ENCODE results near the gene SLC27A2.
A peak's percentile ranks its signal among the peaks of the same experiment; 100 is the strongest.

SLC27A2 gene

DNA sequence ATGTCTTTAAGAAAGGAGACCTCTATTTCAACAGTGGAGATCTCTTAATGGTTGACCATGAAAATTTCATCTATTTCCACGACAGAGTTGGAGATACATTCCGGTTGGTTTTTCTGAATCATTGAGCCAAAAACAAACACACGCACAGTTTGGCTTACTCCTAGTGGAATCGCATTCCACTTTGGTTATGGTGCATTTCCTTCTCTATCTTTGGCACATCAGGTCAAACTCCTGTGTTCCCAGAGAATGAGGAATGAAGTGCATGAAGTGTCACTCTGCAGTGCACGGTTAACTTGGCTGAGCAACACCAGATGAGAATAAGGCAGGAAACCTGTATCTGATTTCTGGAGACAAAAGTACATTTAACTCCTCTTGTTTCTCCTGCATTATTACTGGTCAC, 45.1 kb downstream of the SLC27A2 start:
- Mint-ChIP-seq H3K9me3 (no peaks in the 10 kb centered on the region), H3K36me3 (ENCODE audit: low read depth) (no peaks in the 10 kb centered on the region), H3K4me1 (ENCODE audit: low read depth) (no peaks in the 10 kb centered on the region), H3K27me3 (no peaks in the 10 kb centered on the region), H3K27ac (no peak overlapping the region), H3K4me3 (no peak overlapping the region)
- intact Hi-C loops (cut with micrococcal nuclease): no loop called here

DNA sequence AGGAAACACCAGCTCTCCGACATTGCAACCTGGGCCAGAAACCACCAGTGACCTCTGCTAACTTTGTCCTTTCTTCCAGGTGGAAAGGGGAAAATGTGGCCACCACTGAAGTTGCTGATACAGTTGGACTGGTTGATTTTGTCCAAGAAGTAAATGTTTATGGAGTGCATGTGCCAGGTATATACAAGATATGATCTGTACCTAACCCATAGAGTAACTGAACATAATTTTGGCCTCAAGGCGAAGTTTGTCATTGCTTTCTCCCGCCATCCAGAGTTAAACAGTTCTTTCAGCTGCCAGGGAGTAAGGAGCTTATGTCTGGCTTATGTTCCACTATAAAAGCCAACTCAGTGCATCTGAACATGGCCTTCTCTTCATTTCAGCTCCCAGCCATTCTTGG, 46.9 kb downstream of the SLC27A2 start:
- no peaks in the 10 kb centered on the region for H3K27me3 Mint-ChIP-seq
- no peaks in the 10 kb centered on the region for H3K36me3 Mint-ChIP-seq (ENCODE audit: low read depth)
- intact Hi-C loops (cut with micrococcal nuclease): no loop called here
- no peak overlapping the region for H3K27ac Mint-ChIP-seq
- no peak overlapping the region for H3K4me3 Mint-ChIP-seq
- H3K4me1 Mint-ChIP-seq (ENCODE audit: low read depth): no peaks in the 10 kb centered on the region
- H3K9me3 Mint-ChIP-seq: no peaks in the 10 kb centered on the region

DNA sequence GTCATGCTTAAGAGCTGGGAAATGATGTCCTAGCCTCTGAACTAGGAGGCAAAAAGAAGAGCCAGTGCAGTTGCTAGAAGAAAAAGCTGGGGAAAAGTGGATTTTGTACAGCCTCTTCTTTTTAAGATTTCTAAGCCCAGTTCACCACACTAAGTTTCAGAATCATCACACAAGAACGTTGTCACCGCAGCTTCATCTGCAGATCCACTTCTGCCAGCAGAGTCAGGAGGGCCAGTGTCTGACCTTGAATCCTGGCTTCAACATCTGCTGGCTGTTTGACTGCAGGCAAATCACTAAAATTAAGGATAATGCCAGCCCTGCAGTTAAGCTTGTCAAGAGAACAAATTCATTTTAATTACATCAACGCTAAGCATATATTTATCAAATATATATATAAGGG, 47.3 kb downstream of the SLC27A2 start:
- no peaks in the 10 kb centered on the region for H3K36me3 Mint-ChIP-seq (ENCODE audit: low read depth)

DNA sequence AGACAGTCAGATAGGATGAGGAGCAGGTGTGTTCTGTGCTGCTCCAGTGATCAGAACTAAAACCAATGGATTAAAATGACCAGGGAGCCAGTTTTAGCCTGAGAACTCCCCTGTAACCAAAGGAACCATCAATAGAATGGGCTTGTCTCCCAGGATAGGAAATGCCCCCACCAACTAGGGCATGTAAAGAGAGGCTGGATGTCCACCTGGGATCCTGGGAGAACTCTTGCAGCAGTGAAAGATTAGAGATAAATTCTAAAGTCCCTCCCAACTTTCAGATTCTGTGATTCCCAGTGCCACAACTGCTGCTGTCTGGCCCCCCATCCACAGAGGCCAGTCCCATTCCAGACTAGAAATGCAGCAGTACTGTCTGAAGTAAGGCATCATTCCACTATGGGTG, 49.8 kb downstream of the SLC27A2 start:
- Mint-ChIP-seq H3K36me3 (ENCODE audit: low read depth) (no peaks in the 10 kb centered on the region), H3K4me3 (no peak overlapping the region), H3K9me3 (no peaks in the 10 kb centered on the region), H3K27me3 (no peaks in the 10 kb centered on the region), H3K27ac (no peak overlapping the region), H3K4me1 (ENCODE audit: low read depth) (no peaks in the 10 kb centered on the region)
- intact Hi-C loops (cut with micrococcal nuclease): no loop called here

More for the DNA sequence above, 47.3 kb downstream of the SLC27A2 start:
- Mint-ChIP-seq H3K9me3 (no peaks in the 10 kb centered on the region), H3K4me1 (ENCODE audit: low read depth) (no peaks in the 10 kb centered on the region), H3K4me3 (no peak overlapping the region), H3K27ac (no peak overlapping the region), H3K27me3 (no peaks in the 10 kb centered on the region)
- intact Hi-C loops (cut with micrococcal nuclease): no loop called here

DNA sequence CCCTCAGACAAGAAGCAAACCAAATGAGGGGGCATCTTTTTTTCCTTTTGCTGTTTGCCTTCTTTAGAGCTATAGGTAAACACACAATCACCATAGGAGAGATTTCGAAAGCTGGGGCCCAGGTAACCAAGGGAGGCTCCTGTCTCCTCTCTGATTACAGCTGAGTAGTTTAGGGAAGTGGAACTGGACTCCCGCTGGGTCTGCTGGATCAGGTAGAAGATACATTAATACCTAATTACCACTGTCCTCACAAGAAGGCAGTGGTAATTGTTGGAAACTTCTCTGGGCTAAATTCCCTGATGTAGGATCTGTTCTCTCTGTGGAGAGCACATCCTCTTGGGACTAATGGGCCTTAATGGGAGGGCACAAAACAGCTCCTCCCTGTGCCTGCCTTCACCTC, 50.8 kb downstream of the SLC27A2 start:
- intact Hi-C loops (cut with micrococcal nuclease): no loop called here
- Mint-ChIP-seq H3K9me3 (no peaks in the 10 kb centered on the region), H3K27me3 (no peaks in the 10 kb centered on the region), H3K4me3 (no peak overlapping the region), H3K36me3 (ENCODE audit: low read depth) (no peaks in the 10 kb centered on the region), H3K27ac (no peak overlapping the region), H3K4me1 (ENCODE audit: low read depth) (no peaks in the 10 kb centered on the region)

DNA sequence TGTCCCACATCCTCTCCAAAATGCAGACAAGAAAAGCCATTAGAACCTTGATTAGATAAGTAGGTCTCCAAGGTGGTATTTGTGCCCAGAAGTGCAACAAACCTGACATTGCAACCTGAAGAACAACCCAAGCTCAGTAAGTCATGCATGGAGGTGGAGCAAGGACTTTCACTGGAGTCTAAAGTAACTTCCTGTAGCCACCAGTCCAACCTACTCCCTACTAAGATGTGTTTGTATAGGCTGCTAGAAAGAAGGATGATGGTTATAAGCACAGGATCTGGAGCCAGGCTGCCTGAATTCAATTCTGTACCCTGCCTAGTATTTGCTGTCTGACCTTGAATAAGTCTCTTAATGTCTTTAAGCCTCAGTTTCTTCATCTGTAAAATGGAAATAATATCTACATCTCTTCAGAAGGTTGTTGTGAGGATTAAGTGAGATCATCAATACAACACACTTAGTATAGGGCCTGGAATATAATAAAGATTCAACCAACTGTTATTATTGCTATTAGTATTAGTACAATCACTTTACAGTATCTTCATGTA, 51.3 kb downstream of the SLC27A2 start:
- Mint-ChIP-seq H3K4me1 (ENCODE audit: low read depth) (no peaks in the 10 kb centered on the region), H3K27ac (no peak overlapping the region), H3K27me3 (no peaks in the 10 kb centered on the region), H3K9me3 (no peaks in the 10 kb centered on the region), H3K36me3 (ENCODE audit: low read depth) (no peaks in the 10 kb centered on the region), H3K4me3 (no peak overlapping the region)
- intact Hi-C loops (cut with micrococcal nuclease): no loop called here

DNA sequence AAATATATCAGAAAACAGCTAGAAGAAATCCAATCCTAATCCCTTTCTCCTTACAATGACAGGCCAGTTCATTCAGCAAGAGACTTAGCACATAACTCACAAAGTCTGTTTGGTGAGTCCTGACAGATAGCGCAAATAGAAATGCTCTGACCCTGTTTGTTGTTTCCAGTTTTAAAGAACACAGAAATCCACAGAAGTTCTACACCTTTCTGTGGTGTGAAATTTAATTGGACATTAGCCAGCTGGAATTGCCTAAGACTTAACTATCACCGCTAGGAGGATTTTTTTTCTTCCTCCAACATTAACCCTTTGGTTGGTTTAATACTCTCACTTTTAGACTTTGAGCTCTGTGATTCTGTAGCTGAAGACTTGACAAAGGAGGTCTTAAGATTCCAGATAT, 52.8 kb downstream of the SLC27A2 start:
- H3K4me3 Mint-ChIP-seq: no peak overlapping the region

DNA sequence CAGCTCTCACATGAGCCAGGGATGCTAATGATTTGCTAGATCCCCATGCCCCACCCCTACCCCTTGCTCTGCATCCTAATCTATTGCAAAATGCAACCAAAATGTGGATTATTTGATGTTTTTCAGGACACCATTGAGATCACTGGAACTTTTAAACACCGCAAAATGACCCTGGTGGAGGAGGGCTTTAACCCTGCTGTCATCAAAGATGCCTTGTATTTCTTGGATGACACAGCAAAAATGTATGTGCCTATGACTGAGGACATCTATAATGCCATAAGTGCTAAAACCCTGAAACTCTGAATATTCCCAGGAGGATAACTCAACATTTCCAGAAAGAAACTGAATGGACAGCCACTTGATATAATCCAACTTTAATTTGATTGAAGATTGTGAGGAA, 53.8 kb downstream of the SLC27A2 start:
- no peak overlapping the region for H3K4me3 Mint-ChIP-seq
- intact Hi-C loops (cut with micrococcal nuclease): no loop called here
- no peaks in the 10 kb centered on the region for H3K9me3 Mint-ChIP-seq
- no peak overlapping the region for H3K27ac Mint-ChIP-seq
- H3K36me3 Mint-ChIP-seq (ENCODE audit: low read depth): no peaks in the 10 kb centered on the region
- H3K27me3 Mint-ChIP-seq: no peaks in the 10 kb centered on the region
- no peaks in the 10 kb centered on the region for H3K4me1 Mint-ChIP-seq (ENCODE audit: low read depth)

More for the DNA sequence above, 52.8 kb downstream of the SLC27A2 start:
- H3K4me1 Mint-ChIP-seq (ENCODE audit: low read depth): no peaks in the 10 kb centered on the region
- no peaks in the 10 kb centered on the region for H3K36me3 Mint-ChIP-seq (ENCODE audit: low read depth)
- no peaks in the 10 kb centered on the region for H3K9me3 Mint-ChIP-seq
- intact Hi-C loops (cut with micrococcal nuclease): no loop called here
- H3K27me3 Mint-ChIP-seq: no peaks in the 10 kb centered on the region
- no peak overlapping the region for H3K27ac Mint-ChIP-seq

DNA sequence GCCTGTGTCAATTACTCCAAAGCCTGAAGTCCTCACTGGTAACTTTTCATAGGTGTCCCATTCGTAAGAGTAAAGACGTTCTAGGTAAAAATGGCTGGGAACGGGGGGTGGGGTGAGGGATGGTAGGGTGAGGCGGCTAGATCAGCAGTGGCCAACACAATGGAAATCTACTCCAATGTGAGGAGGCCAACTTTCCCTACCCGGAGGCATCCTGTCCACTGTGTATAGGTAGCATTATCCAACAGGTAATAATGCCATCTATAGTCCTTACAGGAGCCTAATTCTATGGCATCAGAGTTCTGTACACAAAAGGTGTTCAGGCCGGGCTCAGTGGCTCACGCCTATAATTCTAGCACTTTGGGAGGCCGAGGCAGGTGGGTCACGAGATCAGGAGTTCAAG, 54.4 kb downstream of the SLC27A2 start:
- Mint-ChIP-seq H3K36me3 (ENCODE audit: low read depth) (no peaks in the 10 kb centered on the region), H3K4me3 (no peak overlapping the region), H3K27me3 (no peaks in the 10 kb centered on the region), H3K4me1 (ENCODE audit: low read depth) (no peaks in the 10 kb centered on the region), H3K9me3 (no peaks in the 10 kb centered on the region), H3K27ac (no peak overlapping the region)
- intact Hi-C loops (cut with micrococcal nuclease): no loop called here

DNA sequence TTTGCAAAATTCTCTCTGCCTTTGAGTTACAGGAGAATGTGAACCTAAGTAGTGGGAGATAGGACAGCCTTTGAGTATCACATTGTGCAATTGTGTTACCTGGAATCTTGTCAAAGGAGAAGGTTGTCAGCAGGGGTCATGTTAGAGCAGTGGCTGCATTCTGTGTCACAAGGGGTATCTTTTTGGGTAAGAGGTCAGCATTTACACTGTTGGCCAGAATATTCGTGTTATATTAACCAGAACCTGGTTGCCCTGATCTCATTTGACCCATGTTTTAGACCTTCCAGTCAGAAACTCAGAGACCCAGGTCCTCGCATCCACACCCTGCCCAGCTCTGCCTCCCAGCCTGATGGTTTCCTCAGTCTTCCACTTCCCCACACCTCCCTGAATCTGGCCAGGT, 56.3 kb downstream of the SLC27A2 start:
- H3K27me3 Mint-ChIP-seq: no peaks in the 10 kb centered on the region
- no peak overlapping the region for H3K27ac Mint-ChIP-seq
- H3K4me3 Mint-ChIP-seq: no peak overlapping the region
- H3K36me3 Mint-ChIP-seq (ENCODE audit: low read depth): no peaks in the 10 kb centered on the region
- H3K9me3 Mint-ChIP-seq: no peaks in the 10 kb centered on the region
- no peaks in the 10 kb centered on the region for H3K4me1 Mint-ChIP-seq (ENCODE audit: low read depth)
- intact Hi-C loops (cut with micrococcal nuclease): no loop called here

DNA sequence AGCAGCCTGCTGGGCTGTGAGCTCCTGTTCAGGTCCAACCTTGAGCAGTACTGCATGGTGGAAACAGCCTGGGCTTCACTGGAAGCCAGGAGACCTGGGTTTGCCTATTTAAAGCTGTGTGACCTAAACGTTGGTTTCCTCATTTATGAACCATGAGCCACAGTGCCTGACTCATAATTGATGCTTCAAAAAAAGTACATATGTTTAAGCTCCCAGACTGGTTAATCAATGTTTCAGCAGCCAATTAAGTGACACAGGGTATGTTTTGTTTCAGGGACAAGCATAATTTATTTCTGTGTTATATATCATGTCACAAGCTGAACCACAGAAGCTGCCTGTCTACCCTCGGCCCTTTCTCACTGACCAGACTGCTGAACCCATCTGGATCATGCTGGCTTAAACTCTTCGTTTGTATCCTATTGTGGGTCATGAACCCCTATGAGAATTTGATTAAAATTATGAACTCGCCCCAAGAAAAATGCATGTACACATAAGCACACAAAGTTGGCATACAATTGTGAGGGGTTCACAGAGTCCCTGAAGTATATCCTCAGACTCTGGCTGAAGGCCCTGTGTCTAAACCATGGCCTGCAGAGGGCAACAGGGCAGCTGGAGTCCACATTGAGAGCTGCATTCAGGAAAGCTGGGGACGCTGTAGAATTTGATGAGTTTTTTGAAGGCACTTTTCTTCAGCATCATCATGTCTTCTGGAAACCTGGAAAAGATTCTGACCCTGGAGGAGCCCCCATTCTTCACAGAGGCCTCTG, 59.9 kb downstream of the SLC27A2 start:
- Mint-ChIP-seq H3K4me1 (ENCODE audit: low read depth) (peaks cover 9% of the 10 kb centered on the region), H3K27ac (no peak overlapping the region), H3K27me3 (no peaks in the 10 kb centered on the region), H3K4me3 (no peak overlapping the region), H3K9me3 (no peaks in the 10 kb centered on the region), H3K36me3 (ENCODE audit: low read depth) (no peaks in the 10 kb centered on the region)
- intact Hi-C loops (cut with micrococcal nuclease): no loop called here

DNA sequence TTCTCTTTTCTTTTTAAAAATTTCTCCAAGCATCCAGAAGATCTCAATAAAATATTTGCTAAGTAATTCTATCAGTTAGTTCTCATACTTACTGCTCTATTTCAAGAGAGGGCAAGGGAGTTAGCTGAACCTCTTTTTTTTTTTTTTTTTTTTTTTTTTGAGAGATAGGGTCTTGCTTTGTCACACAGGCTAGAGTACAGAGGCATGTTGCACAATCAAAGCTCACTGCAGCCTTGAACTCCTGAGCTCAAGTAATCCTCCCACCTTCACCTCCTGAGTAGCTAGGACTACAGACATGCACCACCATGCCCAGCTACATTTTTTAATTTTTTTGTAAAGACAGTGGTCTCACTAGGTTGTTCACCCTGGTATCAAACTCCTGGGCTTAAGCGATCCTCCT, 62.2 kb downstream of the SLC27A2 start:
- H3K27me3 Mint-ChIP-seq: no peaks in the 10 kb centered on the region
- no peaks in the 10 kb centered on the region for H3K36me3 Mint-ChIP-seq (ENCODE audit: low read depth)
- peaks cover 28% of the 10 kb centered on the region for H3K4me1 Mint-ChIP-seq (ENCODE audit: low read depth)
- no peak overlapping the region for H3K27ac Mint-ChIP-seq
- no peak overlapping the region for H3K4me3 Mint-ChIP-seq
- intact Hi-C loops (cut with micrococcal nuclease): no loop called here
- no peaks in the 10 kb centered on the region for H3K9me3 Mint-ChIP-seq

DNA sequence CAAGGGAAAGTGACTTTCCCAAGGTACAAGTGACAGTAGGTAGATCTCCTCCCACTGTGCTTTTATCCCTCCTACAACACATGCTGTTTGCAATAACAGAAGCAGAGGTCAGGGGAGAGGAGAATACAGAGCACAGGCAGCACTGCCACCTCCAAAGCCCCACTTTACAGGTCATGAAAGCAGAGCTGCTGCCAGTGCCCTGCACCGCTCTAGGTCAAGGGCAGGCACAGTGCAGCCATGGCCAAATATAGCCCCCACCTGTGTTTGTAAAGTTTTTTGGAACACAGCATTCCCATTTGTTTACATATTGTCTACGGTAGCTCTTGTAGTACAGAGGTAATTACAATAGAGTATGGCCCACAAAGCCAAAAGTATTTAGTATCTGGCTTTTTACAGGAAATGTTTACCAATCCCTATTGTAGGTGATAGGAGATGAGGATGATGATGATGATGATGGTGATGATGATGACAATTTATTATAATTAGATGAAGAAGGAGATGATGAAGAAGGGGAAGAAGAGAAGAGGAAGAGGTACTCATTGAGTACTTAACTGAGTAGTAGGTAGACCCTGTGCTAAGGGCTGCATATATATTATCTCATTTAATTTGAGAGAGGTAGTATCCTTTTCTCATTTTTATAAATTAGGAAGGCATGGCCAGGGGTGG, 63.1 kb downstream of the SLC27A2 start:
- Mint-ChIP-seq H3K4me3 (no peak overlapping the region), H3K9me3 (no peaks in the 10 kb centered on the region), H3K27ac (no peak overlapping the region), H3K27me3 (no peaks in the 10 kb centered on the region), H3K4me1 (ENCODE audit: low read depth) (peaks cover 32% of the 10 kb centered on the region), H3K36me3 (ENCODE audit: low read depth) (no peaks in the 10 kb centered on the region)
- intact Hi-C loops (cut with micrococcal nuclease): no loop called here

DNA sequence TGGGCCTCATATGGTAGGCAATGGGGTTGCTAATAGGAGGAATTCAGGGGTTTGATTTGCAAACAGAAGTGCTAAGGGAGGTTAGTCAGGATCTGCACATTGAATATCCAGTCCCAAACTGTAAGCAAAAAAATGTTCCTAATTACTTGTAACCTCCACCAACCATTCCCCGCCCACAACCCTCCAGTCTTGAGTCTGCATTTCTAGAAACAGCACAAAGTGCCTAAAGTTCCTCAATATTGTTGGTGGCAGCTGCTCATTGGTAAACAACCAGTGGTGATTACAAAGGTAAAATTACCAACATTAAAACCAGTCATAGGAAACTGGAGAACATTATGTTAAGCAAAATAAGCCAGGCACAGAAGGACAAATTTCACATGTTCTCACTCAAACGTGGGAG, 64.6 kb downstream of the SLC27A2 start:
- no peaks in the 10 kb centered on the region for H3K9me3 Mint-ChIP-seq
- H3K4me3 Mint-ChIP-seq: no peak overlapping the region
- H3K36me3 Mint-ChIP-seq (ENCODE audit: low read depth): no peaks in the 10 kb centered on the region
- no peaks in the 10 kb centered on the region for H3K27me3 Mint-ChIP-seq
- intact Hi-C loops (cut with micrococcal nuclease): no loop called here
- H3K4me1 Mint-ChIP-seq (ENCODE audit: low read depth): peaks cover 32% of the 10 kb centered on the region
- peak overlapping the region; percentile 37 for H3K27ac Mint-ChIP-seq

All from dendritic cell treated with granulocyte-macrophage colony-stimulating factor and Interleukin-4, amounts not matched to agents 40 ng/mL and 50 ng/mL, for 4 days (primary cell).